HepG2 (cell line): ENCODE results near the gene ZNF616. TPM values are rescaled to one million over a fixed set of nuclear protein-coding genes. Genes with fewer than 3 reads are reported as not detected.

ENCODE experiments used
- ATAC-seq: fragments of 200-7000 bp; cut with Tn5 transposase; 3 replicates; pipeline ENCODE4 v1.9.1; 2020; ENCODE audit warnings: mild to moderate bottlenecking, moderate library complexity
- BruUV-seq: library from RNA; stranded (reverse); fragments of 400-500 nt; replicated peaks from 2 replicates; lab custom pipeline; 2021; lab: Mats Ljungman, UMichigan
- CTCF ChIA-PET: fragments of 300-600 bp; formaldehyde crosslinking; extraction: SDS; loops from one replicate; lab custom pipeline; 2021; ENCODE audit warnings: low total read pairs, inconsistent platforms, low intra/inter-chr PET ratio; lab: Yijun Ruan, JAX
- POLR2A ChIA-PET: fragments of 350-600 bp; sonication (Branson Sonifier 250); formaldehyde crosslinking; loops from one replicate; lab custom pipeline; 2020; ENCODE audit warnings: antibody characterized with exemption, inconsistent platforms; lab: Yijun Ruan, JAX
- DNase-seq: peaks from one replicate; pipeline ENCODE4 v3.0.0-alpha.2; 2015; ENCODE audit warnings: low spot score
- FAIRE-seq: peaks from 3 replicates; lab custom pipeline; 2011; peaks lifted over from hg19 to GRCh38; lab: Jason Lieb, UNC
- H2AFZ ChIP-seq: one replicate; pipeline ENCODE4 v1.6.1; 2011; ENCODE audit warnings: low read length, inconsistent platforms
- H3K27ac ChIP-seq: fragments of 300-600 bp; 3 replicates; pipeline ENCODE4 v1.8.0; 2011; ENCODE audit warnings: mixed run types, mild to moderate bottlenecking, mixed read lengths, low read length, inconsistent platforms; ENCODE audit not compliant: insufficient read depth; ENCODE audit errors: extremely low read length
- H3K27me3 ChIP-seq, 2 experiments: fragments of 200-600 bp in 1 of 2; 2 replicates in 1 of 2; 3 replicates in 1 of 2; pipeline versions ENCODE4 v1.6.0 to v1.8.0; 2011; ENCODE audit warnings: low read length in 2 of 2, mild to moderate bottlenecking in 2 of 2, moderate library complexity in 2 of 2, inconsistent platforms in 1 of 2; ENCODE audit not compliant: insufficient read depth in 2 of 2, control insufficient read depth in 1 of 2
- H3K36me3 ChIP-seq, 2 experiments: fragments of 200-600 bp in 1 of 2; replicated peaks in 1 of 2; 2 replicates in 1 of 2; 3 replicates in 1 of 2; pipeline versions ENCODE4 v1.5.1 to v1.8.0; 2011; ENCODE audit warnings: low read length in 2 of 2, inconsistent platforms in 1 of 2; ENCODE audit not compliant: insufficient read depth in 2 of 2, control insufficient read depth in 1 of 2
- H3K4me1 ChIP-seq: 2 replicates; pipeline ENCODE4 v1.5.1; 2012; ENCODE audit warnings: low read length, inconsistent platforms; ENCODE audit not compliant: insufficient read depth
- H3K4me2 ChIP-seq: 2 replicates; pipeline ENCODE4 v1.6.0; 2011; ENCODE audit warnings: low read depth, low read length, inconsistent platforms
- H3K4me3 ChIP-seq, 3 experiments: fragments of 200-600 bp in 1 of 3; sonication (generic), shearing (Covaris generic) in 1 of 3; replicated peaks in 1 of 3; 2 replicates each; pipeline ENCODE4 v1.5.1; 2011 to 2016; ENCODE audit warnings: low read length in 3 of 3, inconsistent platforms in 2 of 3, low read depth in 2 of 3, mild to moderate bottlenecking in 2 of 3, control low read depth in 1 of 3, mixed read lengths in 1 of 3; ENCODE audit not compliant: insufficient read depth in 1 of 3
- H3K79me2 ChIP-seq: one replicate; pipeline ENCODE4 v1.6.1; 2011; ENCODE audit warnings: low read length, inconsistent platforms; ENCODE audit not compliant: insufficient read depth
- H3K9ac ChIP-seq: 2 replicates; pipeline ENCODE4 v1.6.0; 2011; ENCODE audit warnings: mild to moderate bottlenecking, low read depth, low read length, inconsistent platforms; ENCODE audit not compliant: insufficient read depth
- H3K9me3 ChIP-seq: 2 replicates; pipeline ENCODE4 v1.5.1; 2012; ENCODE audit warnings: mild to moderate bottlenecking, low read length
- H4K20me1 ChIP-seq: 2 replicates; pipeline ENCODE4 v1.6.0; 2011; ENCODE audit warnings: inconsistent platforms, mild to moderate bottlenecking, low read length, moderate library complexity; ENCODE audit not compliant: insufficient read depth
- BHLHE40 ChIP-seq: IDR thresholded peaks from 2 replicates; pipeline ENCODE4 v1.6.1; 2011; ENCODE audit warnings: low read length, improper control_type of control experiment
- CBX5 ChIP-seq: sonication (generic); formaldehyde crosslinking; IDR thresholded peaks from 2 replicates; pipeline ENCODE4 v1.4.0; 2020; ENCODE audit warnings: missing genetic modification reagents, borderline replicate concordance
- CEBPB ChIP-seq: IDR thresholded peaks from 2 replicates; pipeline ENCODE4 v1.6.1; 2011; ENCODE audit warnings: low read depth, low read length, improper control_type of control experiment, borderline replicate concordance
- EHMT2 ChIP-seq: fragments of 200-600 bp; sonication (generic); IDR thresholded peaks from 2 replicates; pipeline ENCODE4 v1.7.0; 2017; ENCODE audit warnings: antibody characterized with exemption, low read depth, low read length, borderline replicate concordance
- GZF1 ChIP-seq: sonication (generic); formaldehyde crosslinking; IDR thresholded peaks from 2 replicates; pipeline ENCODE4 v1.5.1; 2020; ENCODE audit warnings: mild to moderate bottlenecking, missing genetic modification reagents
- HNRNPL ChIP-seq: fragments of 200-400 bp; formaldehyde crosslinking; IDR thresholded peaks from 2 replicates; pipeline ENCODE4 v1.6.1; 2017; ENCODE audit warnings: mild to moderate bottlenecking, low read depth, low read length
- HOXA7 ChIP-seq: sonication (generic); formaldehyde crosslinking; IDR thresholded peaks from 2 replicates; pipeline ENCODE4 v1.8.1; 2022; ENCODE audit warnings: mild to moderate bottlenecking, missing genetic modification reagents, moderate library complexity
- MAFF ChIP-seq: IDR thresholded peaks from 2 replicates; pipeline ENCODE4 v1.6.1; 2011; ENCODE audit warnings: low read depth, low read length, improper control_type of control experiment
- NR2F1 ChIP-seq, 2 experiments: fragments of 450-650 bp in 1 of 2; formaldehyde crosslinking in 1 of 2; IDR thresholded peaks; 2 replicates each; pipeline versions ENCODE4 v1.5.0 to v1.6.1; 2016 to 2020; ENCODE audit warnings: mild to moderate bottlenecking in 1 of 2, missing compliant biosample characterization in 1 of 2, missing genetic modification reagents in 1 of 2, moderate library complexity in 1 of 2
- TSC22D2 ChIP-seq: sonication (generic); formaldehyde crosslinking; IDR thresholded peaks from 2 replicates; pipeline ENCODE4 v1.5.1; 2020; ENCODE audit warnings: missing genetic modification reagents, mild to moderate bottlenecking, borderline replicate concordance
- ZNF484 ChIP-seq: sonication (generic); formaldehyde crosslinking; IDR thresholded peaks from 2 replicates; pipeline ENCODE4 v1.5.1; 2020; ENCODE audit warnings: mild to moderate bottlenecking, low read depth, missing genetic modification reagents, borderline replicate concordance
- ZNF557 ChIP-seq: sonication (generic); formaldehyde crosslinking; IDR thresholded peaks from 2 replicates; pipeline ENCODE4 v1.4.0; 2020; ENCODE audit warnings: missing genetic modification reagents
- ZNF605 ChIP-seq: sonication (generic); formaldehyde crosslinking; IDR thresholded peaks from 2 replicates; pipeline ENCODE4 v1.8.0; 2022; ENCODE audit warnings: mild to moderate bottlenecking, missing genetic modification reagents
- WGBS: methylation state at CpG from one replicate; pipeline ENCODE4 v1.1.6; 2017; ENCODE audit warnings: low lambda C conversion rate; 5-methylcytosine and 5-hydroxymethylcytosine counted together
- in situ Hi-C: cut with HindIII; loops from 2 replicates; pipeline ENCODE4 v1.10.0; 2017; ENCODE audit warnings: low pct_unique_long_range_greater_than_20kb; ENCODE audit not compliant: extremely low pct_ligation_motif_present
- intact Hi-C: fragments of 100-400 bp; cut with micrococcal nuclease; formaldehyde crosslinking; loops from one replicate; pipeline ENCODE4 v1.10.0; 2022; ENCODE audit not compliant: unreplicated experiment
- polyA plus RNA-seq, 8 experiments: library from polyadenylated mRNA; depleted of rRNA in 3 of 8; stranded (reverse) in 7 of 8; unstranded in 1 of 8; fragments of >200 nt; fragmentation: Illumina TruSeq in 4 of 8; extraction: Trizol in 4 of 8; gene quantifications; 2 replicates each; pipeline versions ENCODE4 v1.2.1 to v1.2.3, GENCODE V29; 2011 to 2016; ENCODE audit warnings: low read depth in 4 of 8, missing spikeins in 1 of 8, mixed read lengths in 1 of 8; ENCODE audit not compliant: insufficient read depth in 1 of 8
- total RNA-seq, 5 experiments: library from RNA; depleted of rRNA; stranded (reverse); fragments of >200 nt; fragmentation: Illumina TruSeq; extraction: Trizol; gene quantifications; 2 replicates each; pipeline ENCODE4 v1.2.3, GENCODE V29; 2016; ENCODE audit warnings: low read depth in 1 of 5
- TF ChIP-seq, protein P1 (sequence below): sonication (generic); formaldehyde crosslinking; IDR thresholded peaks from 2 replicates; pipeline ENCODE4 v1.4.0; 2020; ENCODE audit warnings: missing genetic modification reagents
- TF ChIP-seq, protein P2 (sequence below): sonication (generic); formaldehyde crosslinking; IDR thresholded peaks from 2 replicates; pipeline ENCODE4 v1.4.0; 2020; ENCODE audit warnings: missing genetic modification reagents
- TF ChIP-seq, protein P3 (sequence below): sonication (generic); formaldehyde crosslinking; IDR thresholded peaks from 2 replicates; pipeline ENCODE4 v1.4.0; 2020; ENCODE audit warnings: missing genetic modification reagents

The ZNF616 gene
- total and polyA plus RNA-seq, 2 of the 13 experiments (the other 11 are each of a cell fraction or from before 2014, with no cell fraction given): 2.2 to 10.4 TPM

DNA sequence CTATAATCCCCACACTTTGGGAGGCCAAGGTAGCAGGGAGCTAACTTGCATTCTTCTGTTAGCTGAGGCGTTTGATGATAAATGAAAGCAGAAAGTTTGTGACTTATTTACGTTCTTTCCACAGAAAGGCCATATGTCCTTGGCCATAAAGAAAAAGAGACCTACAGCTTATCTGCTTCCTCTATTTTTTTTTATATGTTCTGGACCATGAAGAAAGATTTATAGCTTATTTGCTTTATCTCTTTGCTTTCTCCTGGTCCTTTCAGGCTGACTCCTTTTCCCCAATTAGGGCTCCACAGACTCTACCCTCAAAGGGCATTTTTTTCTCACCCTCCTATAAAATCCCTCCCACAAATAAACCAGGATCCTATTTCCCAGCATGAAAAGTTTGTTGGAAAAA, 1.5 kb upstream of the ZNF616 start:
- no peak for TF ChIP-seq BHLHE40
- TF ChIP-seq EHMT2: no peak
- no peak for TF ChIP-seq ZNF557 (CRISPR knock-in tag)
- TF ChIP-seq MAFF: no peak
- no peak for TF ChIP-seq HOXA7 (CRISPR knock-in tag)
- no peak for TF ChIP-seq GZF1 (CRISPR knock-in tag)
- TF ChIP-seq, protein P1, sequence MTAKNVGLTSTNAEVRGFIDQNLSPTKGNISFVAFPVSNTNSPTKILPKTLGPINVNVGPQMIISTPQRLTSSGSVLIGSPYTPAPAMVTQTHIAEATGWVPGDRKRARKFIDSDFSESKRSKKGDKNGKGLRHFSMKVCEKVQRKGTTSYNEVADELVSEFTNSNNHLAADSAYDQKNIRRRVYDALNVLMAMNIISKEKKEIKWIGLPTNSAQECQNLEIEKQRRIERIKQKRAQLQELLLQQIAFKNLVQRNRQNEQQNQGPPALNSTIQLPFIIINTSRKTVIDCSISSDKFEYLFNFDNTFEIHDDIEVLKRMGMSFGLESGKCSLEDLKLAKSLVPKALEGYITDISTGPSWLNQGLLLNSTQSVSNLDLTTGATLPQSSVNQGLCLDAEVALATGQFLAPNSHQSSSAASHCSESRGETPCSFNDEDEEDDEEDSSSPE (CRISPR knock-in tag): no peak
- TF ChIP-seq, protein P2, sequence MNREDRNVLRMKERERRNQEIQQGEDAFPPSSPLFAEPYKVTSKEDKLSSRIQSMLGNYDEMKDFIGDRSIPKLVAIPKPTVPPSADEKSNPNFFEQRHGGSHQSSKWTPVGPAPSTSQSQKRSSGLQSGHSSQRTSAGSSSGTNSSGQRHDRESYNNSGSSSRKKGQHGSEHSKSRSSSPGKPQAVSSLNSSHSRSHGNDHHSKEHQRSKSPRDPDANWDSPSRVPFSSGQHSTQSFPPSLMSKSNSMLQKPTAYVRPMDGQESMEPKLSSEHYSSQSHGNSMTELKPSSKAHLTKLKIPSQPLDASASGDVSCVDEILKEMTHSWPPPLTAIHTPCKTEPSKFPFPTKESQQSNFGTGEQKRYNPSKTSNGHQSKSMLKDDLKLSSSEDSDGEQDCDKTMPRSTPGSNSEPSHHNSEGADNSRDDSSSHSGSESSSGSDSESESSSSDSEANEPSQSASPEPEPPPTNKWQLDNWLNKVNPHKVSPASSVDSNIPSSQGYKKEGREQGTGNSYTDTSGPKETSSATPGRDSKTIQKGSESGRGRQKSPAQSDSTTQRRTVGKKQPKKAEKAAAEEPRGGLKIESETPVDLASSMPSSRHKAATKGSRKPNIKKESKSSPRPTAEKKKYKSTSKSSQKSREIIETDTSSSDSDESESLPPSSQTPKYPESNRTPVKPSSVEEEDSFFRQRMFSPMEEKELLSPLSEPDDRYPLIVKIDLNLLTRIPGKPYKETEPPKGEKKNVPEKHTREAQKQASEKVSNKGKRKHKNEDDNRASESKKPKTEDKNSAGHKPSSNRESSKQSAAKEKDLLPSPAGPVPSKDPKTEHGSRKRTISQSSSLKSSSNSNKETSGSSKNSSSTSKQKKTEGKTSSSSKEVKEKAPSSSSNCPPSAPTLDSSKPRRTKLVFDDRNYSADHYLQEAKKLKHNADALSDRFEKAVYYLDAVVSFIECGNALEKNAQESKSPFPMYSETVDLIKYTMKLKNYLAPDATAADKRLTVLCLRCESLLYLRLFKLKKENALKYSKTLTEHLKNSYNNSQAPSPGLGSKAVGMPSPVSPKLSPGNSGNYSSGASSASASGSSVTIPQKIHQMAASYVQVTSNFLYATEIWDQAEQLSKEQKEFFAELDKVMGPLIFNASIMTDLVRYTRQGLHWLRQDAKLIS (CRISPR knock-in tag): no peak
- TF ChIP-seq CBX5 (CRISPR knock-in tag): no peak
- TF ChIP-seq ZNF605 (CRISPR knock-in tag): no peak
- TF ChIP-seq, protein P3, sequence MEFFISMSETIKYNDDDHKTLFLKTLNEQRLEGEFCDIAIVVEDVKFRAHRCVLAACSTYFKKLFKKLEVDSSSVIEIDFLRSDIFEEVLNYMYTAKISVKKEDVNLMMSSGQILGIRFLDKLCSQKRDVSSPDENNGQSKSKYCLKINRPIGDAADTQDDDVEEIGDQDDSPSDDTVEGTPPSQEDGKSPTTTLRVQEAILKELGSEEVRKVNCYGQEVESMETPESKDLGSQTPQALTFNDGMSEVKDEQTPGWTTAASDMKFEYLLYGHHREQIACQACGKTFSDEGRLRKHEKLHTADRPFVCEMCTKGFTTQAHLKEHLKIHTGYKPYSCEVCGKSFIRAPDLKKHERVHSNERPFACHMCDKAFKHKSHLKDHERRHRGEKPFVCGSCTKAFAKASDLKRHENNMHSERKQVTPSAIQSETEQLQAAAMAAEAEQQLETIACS (CRISPR knock-in tag): no peak
- no peak for TF ChIP-seq CEBPB
- TF ChIP-seq TSC22D2 (CRISPR knock-in tag): no peak
- TF ChIP-seq HNRNPL: no peak
- no peak for TF ChIP-seq ZNF484
- TF ChIP-seq NR2F1 (CRISPR knock-in tag; IDR thresholded peaks at IDR 0.05): no peak

More for the DNA sequence above, 1.5 kb upstream of the ZNF616 start:
- H3K9me3 ChIP-seq: peaks cover 36% of the 10 kb centered on the region
- no peak for FAIRE-seq
- H3K27me3 ChIP-seq: no peaks in the 10 kb centered on the region; a peak in 2 of 5 replicates
- ChIA-PET POLR2A (interaction anchor here (3.9 kb wide), 1 partner anchor 48 kb away, joined by 23 read pairs; the partner anchor contains the start of gene PPP2R1A), CTCF (no interaction called here)
- ATAC-seq: no peak
- H3K4me2 ChIP-seq: no peak overlapping the region
- intact Hi-C loops: no loop called here
- H4K20me1 ChIP-seq: no peaks in the 10 kb centered on the region
- in situ Hi-C loops: no loop called here
- DNase-seq: no peak
- no peak overlapping the region for H3K9ac ChIP-seq
- H3K27ac ChIP-seq: no peak overlapping the region
- 91% methylated on average over 2 of the region's 2 CpGs for WGBS
- H3K4me1 ChIP-seq: peaks cover 25% of the 10 kb centered on the region
- no TSS peak for BruUV-seq
- H3K79me2 ChIP-seq: peaks cover 18% of the 10 kb centered on the region
- H3K4me3 ChIP-seq: no peak overlapping the region
- H3K36me3 ChIP-seq: no peaks in the 10 kb centered on the region; a peak in 1 of 5 replicates
- no peak overlapping the region for H2AFZ ChIP-seq
